GM20431 (cell line): Measurements from ENCODE around the gene RPH3AL.
"Not testable (repeated sequence)": the region's sequence is repeated elsewhere in the genome, so short reads cannot be mapped to it uniquely, and the experiment has no call there.

Experiments
- in situ Hi-C: fragments of 300-500 bp; cut with MseI, MboI; formaldehyde crosslinking; loops from one replicate; pipeline ENCODE4 v1.15.0; 2020; ENCODE audit warnings: low sequenced_read_pairs; ENCODE audit not compliant: unreplicated experiment

The RPH3AL gene

DNA sequence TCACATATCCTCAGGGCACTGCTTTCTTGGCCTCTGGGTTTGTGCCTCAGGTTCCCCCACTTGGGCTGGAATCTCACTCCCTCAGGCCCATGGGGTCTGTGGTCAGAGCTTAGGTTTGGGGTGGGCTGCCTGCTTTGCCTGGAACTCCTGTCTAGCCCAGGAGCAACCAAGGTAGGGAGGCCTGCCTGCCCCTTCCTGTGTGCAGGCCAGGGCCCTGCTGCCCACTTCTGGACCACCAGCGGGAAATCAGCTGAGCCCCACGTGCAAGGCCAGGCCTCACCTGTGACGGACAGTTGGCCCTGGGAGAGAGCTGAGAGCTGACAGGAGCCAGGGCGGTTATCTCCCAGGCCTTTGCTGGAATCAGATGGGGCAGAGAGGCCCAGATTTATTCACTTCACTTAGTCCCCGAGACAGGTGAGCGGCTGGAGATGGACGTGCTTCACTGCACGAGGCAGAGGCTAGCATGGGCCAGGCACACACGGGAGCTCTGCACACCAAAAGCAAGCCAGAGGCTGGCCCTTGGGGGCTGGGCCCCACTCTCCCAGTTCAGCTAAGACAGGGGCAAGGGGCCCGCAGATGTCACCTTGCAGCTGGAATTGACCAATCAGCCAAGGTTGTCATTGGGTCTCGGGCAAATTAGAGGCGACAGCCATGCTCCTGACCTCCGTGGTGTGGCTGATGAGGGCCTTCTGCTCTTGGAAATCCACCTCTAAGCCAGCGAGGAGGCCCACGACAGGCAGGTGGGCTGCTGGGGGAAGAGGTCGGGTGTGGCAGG, 121.2 kb downstream of the RPH3AL start:
- in situ Hi-C loops: no loop called here

DNA sequence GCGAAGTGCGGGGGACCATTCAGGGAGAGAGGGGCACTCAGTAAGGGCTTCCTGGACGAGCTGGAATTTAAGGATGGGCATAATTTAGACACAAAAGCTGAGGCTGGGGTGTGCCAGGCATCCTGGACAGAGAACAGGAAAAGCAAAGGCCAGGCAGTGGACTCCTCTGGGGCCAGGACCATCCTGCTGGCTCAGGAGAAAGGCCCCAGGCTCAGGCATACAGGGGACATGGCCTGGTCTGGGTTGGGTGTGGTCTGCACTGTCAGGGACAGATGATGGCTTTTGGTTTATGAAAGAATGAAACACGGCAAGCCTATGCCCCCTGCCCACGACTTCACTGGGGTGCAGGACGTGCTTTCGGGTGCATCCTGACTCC, 122.2 kb downstream of the RPH3AL start:
- in situ Hi-C loops: no loop called here

DNA sequence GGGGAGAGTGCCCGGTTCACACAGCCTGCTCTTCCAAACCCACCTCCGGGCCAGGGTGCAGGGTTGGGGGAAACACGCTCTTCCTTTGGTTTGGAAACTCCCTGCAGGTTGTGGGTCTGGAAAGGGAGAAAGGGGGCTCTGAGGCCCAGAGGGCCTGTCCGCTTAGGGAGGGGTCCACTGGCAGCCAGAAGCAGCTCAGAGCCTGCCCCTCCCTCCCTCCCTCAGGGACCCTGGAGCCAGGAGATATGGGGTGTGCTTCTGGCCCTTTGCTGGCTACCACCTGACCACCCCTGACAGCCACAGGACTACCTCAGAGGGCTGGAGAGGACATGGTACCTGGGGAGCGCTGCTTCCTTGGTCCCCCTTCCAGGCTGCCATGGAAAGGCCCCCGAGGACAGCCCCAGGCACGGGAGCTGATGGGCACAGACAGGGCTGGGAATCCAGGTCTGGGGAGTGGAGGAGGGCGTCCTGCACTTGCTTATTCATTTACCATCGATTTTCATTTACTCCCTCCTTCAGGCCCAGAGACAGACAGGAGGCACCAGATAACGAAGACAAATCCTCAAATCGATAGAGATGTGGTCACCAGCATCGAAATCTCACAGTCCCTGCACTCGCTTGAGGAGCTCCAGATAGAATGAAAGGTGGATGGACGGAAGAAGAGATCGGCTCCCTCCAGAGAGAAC, 122.8 kb downstream of the RPH3AL start:
- in situ Hi-C loops: no loop called here

DNA sequence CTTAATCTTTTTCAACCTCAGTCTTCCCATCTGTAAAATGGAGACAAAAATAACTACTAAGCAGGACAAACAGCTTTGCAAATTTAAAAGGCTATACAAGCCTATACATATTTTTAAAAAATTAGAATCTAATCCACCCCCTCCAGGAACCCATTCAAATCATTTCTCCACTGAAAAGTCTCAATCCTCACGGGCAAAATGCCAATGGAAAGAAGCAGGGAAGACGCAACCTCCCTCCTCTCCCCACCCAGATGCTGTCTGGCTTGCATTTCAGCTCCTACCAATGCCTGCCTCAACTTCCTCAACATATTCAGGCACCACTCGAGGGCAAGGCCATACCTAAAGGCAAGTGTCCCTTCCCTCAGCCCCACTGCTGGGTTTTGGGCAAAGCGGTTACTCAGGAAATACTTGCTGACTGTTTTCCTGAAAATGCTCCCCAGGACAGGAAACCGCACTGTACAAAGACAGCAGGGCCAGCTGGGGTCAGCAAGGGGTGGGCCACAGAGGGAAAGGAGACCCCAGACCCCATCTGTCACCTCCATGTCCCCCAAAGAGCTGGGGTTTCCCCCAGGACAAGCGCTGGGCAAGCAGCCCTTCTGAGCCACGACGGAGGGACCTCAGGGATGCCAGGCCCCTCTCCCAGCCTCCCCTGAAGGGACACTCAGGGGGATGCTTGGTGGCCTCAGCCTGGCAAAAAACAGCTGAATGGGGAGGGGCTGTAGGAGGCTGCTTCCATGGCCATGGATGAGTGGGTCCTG, 123.5 kb downstream of the RPH3AL start:
- in situ Hi-C loops: no loop called here

DNA sequence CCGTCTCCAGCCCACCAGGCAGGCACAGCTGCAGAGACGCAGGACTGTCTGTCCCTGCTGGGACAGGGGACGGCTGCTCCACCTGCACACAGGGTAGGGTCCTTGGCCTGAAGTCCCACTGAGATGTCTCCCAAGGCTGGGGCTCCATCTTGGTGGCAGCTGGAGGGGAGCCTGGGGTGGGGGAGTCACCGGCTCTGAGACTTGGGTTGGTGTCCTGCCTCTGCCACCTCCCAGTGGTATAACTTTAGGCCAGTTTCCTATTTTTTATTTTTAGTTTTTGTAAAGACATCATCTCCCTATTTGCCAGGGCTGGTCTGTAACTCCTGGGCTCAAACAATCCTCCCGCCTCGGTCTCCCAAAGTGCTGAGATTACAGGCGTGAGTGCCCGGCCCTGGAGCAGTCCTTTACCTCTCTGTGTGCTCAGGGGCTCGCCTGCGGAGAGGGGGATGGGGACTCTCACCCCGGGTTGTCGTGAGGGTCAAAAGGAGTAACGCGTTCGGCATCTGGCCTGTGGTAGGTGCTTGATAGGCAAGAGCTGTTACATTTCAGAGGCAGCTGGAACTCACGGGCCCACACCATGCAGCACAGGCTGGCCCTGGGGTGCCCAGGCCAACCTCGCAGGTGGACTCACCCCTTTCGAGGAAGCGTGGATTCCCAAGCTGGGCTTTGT, 124.5 kb downstream of the RPH3AL start:
- in situ Hi-C loops: no loop called here

DNA sequence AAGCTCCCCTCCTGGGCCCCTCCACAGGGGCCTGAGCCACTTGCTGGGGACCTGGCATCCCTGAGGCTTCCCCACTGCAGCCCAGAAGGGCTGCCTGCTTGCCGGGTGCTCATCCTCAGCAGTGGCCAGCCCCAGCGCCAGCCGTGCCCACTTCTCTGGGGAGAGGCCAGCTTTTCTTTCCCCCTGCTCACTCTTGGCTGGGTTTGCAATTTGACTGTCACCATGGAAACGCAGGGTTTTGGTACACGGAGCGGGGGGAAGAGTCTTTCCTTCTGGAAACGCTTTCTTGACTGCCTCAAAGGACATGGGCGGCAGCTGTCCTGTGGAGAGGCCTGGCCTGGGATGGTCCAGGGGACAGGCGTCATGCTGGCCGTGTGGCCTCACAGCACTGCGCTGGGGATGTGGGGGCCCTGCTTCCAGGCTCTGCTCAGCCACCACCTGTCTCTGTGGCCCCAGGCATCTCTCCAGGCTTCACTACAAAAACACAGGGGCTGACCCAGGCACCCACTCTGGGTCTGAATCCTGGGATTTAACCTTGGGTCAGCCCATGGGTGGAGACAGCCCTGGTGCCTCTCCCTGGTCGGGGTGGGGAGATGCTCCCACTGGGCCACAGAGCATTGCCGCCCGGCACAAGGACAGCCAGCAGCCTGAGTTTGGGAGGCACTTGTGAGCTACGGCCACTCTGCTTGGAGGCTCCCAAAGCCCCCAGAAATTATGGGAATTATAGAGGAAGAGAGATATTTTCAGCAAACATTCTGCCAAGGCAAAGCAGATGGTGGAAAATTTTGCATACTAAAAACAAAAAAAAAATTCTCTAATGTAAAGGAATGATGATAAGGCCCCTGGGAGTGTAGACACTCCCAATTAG, 125.3 kb downstream of the RPH3AL start:
- in situ Hi-C loops: no loop called here

DNA sequence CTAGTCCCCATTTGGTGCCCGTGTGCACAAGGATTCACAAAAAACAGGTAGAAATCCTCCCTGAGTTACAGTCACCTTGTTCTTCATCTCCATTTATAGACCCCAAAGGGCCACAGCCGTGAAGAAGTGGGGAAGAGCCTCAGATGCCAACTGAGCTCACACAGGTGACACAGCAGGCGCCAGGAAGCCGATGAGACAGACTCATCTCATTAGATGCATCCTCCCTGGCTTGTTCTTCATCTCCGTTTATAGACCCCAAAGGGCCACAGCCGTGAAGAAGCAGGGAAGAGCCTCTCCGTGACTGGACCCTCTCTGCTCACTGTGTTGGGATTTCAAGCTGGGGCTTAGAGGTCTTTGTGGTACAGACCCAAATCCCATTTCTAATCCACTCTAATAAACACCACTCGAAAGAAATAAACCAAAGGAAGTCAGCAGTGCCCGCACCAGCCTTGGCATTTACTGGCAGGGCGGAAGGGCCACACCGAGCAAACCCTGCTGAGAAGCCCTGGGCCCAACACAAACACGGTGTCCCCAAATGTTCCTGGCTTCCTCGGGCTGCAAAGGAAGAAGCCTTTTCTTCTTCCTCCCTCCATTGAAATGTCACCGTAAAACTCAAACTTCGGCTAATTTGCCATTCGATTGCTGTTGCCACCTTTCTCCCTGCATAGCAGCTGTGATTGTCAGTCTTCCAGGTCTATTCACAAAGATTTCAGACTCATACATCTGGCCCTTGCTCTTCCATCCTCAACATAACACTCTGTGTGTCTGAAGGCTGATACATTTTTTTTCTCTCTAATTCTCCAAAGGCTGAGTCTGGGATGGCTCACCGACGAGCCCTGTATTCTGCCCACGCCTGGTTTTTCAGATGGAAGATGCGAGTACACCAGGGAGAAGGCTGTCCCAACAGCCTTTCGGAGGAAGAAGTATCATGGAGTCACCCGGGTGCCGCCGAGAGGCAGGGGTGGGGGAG, 126.2 kb downstream of the RPH3AL start:
- in situ Hi-C loops: no loop called here

DNA sequence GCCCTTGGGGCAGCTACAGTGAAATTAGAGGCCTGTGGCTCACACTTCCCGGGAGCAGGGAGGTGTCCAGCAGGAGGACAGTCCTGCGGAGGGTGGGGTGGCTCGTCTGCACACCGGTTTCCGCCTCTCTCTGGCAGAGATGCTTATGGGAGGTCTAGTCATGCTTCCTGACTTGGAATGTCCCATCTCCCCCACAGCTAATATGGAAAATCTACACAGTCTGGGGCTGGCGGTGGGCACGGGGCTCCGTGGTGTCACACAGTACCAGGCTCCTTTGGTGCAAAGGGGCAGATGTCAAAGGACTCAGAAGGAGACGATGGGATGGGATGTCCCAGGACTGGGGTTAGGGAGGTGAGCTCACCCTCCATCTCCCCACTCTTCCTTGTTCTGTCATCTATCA, 127.1 kb downstream of the RPH3AL start:
- in situ Hi-C loops: no loop called here

DNA sequence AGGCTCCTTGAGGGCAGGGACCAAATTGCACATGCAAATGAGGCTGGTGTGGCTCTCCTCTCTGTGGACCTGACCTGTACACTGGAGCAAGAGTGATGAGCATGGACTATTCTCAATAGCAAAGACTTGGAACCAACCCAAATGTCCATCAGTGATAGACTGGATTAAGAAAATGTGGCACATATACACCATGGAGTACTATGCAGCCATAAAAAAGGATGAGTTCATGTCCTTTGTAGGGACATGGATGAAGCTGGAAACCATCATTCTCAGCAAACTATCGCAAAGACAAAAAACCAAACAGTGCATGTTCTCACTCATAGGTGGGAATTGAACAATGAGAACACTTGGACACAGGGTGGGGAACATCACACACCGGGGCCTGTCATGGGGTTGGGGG, 128.0 kb downstream of the RPH3AL start:
- in situ Hi-C loops: not testable (repeated sequence)

DNA sequence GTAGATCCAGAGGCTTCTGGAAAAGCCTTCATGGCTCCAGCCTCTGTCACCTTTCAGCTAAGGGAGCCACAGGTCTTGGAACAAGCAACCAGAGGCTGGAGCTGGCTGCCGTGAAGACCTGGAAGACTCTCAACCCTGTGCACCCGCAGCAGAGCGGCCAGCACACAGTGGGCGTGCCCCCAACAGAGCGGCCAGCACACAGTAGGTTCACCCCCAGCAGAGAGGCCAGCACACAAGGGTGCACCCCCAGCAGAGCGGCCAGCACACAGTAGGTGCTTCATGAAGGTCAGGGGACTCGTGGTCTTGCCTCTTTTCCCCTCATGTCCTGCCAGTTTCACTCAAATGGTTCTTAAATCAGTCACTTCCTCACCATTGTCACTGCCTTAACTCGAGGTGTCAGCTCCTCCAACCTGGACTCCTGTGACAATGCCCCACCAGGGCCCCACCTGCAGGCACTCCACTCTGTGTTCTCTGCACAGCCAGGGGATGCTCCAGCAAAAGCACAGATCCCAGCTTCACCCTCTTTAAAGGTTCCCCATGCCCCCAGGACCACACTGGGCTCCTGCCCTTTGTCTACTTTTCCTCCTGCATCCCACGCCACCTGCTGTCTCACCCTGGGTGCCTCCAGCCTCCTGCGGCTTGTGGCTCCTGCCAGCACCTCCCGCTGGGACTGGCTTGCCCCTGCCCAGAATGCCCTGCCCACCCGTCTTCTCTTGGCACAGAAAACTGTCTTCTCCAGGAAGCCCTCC, 128.7 kb downstream of the RPH3AL start:
- in situ Hi-C loops: no loop called here

DNA sequence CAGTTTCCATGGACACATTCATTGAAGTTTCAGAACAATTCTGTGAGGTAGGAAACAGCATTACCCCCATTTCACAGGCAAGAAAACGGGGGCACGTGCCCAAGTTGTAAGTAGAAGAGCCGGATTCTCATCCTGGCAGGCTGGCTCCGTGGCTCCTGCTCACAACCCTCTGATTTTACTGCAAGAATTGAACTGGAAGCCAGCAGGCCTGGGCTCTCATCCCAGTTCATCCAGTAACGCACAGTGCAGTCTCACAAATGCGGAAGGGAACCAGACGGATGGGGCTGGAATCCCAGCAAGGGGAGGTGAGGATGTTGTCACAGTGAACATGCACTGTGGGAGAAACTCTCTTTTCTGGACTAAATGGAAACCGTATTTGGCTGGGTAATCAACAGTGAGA, 130.4 kb downstream of the RPH3AL start:
- in situ Hi-C loops: no loop called here

DNA sequence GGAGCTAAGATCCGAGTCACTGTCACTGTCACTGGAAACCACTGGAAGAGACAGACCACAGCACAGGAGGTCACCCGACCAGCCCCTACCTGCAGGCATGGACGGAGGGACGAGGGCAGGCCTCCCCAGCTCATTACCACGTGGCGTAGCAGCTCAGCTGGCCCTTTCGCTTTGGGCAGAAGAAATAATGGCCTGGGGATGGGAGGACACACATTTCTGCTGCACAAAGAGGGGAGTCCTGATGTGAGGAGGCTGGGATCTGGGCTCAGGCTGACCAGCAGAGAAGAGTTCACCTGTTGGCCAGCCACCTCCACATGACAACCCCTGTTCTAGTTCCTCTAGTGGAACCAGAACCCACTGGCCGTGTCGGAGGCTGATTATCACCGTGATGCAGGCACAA, 132.9 kb downstream of the RPH3AL start:
- in situ Hi-C loops: no loop called here

DNA sequence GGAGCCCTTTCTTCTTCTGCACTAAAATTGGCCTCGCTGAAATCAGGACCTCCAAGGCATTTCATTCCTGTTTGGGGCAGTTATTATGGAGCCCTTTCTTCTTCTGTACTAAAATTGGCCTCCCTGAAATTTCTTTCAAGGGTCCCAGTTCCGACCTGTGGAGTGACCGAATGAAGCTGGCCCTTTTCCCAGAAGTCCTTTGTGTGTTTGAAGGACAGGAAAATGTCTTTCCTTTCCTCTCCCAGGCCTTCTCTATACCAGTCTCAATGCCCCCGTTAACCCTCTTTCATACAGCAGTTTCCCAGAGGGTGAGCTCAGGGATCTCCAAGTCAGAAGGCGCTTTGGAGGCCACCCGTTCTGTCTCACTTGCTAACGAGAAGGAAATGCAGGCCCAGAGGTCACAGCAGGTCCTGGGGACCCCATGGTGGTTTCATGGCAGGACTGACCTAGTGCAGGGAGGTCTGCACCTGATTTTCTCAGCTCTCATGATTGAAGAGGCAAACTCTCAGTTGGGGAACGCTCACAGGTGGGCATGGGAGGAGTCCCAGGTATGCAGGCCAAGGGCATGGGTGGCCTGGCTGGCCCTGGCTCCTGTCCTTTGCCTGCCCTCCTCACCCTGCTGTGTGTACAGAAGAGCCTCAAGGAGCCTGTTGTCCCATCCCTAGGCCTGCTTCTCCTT, 134.0 kb downstream of the RPH3AL start:
- in situ Hi-C loops: no loop called here

DNA sequence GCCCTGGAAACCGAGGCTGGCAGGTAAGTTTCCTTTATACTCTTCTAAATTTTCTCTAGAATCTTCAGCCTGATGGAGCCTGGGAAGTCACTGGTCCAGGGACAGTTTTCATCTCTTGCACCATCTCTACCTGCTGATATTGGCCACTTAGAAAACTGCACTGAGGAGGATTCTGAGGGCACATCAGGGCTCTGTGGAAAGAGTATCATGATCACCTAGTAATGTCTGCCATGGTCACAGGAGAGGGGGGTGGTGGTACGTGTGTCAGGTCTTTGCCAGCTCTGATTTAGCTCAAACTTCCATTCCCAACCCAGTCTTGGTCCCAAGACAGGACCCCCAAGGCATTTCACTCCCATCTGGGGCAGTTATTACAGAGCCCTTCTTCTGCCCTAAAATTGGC, 136.0 kb downstream of the RPH3AL start:
- in situ Hi-C loops: no loop called here

DNA sequence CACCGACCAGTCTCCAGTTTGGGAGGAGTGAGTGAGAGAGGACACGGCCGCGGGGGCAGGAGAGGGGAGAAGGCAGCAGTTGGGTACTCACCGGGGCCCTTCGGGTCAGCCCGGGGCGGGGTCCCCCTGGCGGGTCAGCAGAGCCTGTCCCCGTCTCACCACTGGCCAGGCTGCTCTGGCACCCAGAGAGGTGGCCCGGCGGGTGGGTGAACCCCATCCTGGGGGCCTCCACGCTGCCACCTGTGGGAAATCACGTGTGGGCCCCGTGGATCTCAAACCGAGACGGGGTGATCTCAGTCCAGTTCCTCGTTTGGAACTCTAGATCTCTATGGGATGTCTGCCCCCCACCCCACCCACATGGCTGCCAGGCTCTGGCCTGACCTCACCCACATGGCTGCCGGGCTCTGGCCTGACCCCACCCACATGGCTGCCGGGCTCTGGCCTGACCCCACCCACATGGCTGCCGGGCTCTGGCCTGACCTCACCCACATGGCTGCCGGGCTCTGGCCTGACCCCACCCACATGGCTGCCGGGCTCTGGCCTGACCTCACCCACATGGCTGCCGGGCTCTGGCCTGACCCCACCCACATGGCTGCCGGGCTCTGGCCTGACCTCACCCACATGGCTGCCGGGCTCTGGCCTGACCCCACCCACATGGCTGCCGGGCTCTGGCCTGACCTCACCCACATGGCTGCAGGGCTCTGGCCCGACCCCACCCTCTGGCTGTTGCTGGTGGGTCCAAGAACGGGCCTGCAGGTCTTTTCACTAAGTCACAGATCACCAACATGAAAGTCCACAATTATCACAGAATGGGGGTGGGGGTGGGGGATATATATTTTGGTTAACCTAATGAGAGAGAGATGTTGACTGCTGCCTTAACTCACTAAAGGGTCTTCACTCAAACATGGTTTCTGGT, 136.8 kb downstream of the RPH3AL start:
- in situ Hi-C loops: not testable (repeated sequence)

DNA sequence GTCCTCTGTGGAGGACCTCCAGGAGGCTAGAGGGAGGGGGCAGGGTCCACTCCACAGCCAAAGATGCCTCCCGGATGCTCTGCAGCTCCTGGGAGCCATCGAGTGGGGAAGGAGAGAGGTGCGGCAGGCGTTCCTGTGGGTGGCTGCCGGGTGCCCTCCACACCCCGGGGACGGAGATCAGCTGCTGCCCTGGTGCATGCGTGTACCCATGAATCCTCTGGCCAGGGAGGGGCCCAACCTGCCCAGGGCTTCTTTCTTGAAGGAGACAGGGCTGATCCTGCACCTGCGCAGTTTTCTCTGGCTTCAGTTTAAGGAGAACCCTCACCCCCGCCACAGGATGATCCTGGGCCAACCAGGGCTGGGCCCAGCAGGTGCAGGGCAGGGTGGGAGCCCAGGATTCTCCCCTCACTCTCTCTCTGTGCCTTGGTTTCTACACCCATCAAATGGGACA, 137.7 kb downstream of the RPH3AL start:
- in situ Hi-C loops: no loop called here
